ENCODE measurements around the gene TTLL8. TPM values are rescaled to one million over a fixed set of nuclear protein-coding genes. Genes with fewer than 3 reads are reported as not detected.

TTLL8 gene
- polyA plus RNA-seq, 1 experiment: not detected

DNA sequence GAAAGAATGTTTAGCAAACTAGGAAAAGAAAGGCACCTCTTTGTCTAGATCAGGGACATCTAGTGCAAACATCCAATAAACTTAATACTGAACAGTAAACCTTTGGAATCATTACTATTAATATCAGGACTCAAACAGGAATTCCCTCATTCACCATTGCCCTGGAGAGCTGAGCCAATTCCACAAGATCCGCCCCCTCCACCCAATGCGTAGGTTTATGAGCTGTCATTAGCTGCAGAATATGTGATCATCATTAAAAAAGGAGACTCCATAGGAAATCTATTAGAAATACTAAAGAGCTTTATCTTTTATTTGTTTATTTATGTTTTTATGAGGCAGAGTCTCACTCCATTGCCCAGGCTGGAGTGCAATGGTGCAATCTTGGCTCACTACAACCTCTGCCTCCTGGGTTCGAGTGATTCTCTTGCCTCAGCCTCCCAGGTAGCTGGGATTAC, 51.0 kb downstream of the TTLL8 start:
- Histone ChIP-seq H3K36me3 (ENCODE audit: control insufficient read depth, insufficient read depth, low read length) (no peaks in the 10 kb centered on the region), H3K4me3 (ENCODE audit: low read depth, low read length) (no peak overlapping the region), H3K27me3 (ENCODE audit: control insufficient read depth, insufficient read depth, low read length) (peaks cover 19% of the 10 kb centered on the region)
- POLR2A ChIA-PET: no interaction called here
- CTCF ChIA-PET: interaction anchor here (1.4 kb wide), 1 partner anchor 77 kb away, joined by 5 read pairs; no protein-coding TSS in a partner anchor
- TF ChIP-seq, protein P1, sequence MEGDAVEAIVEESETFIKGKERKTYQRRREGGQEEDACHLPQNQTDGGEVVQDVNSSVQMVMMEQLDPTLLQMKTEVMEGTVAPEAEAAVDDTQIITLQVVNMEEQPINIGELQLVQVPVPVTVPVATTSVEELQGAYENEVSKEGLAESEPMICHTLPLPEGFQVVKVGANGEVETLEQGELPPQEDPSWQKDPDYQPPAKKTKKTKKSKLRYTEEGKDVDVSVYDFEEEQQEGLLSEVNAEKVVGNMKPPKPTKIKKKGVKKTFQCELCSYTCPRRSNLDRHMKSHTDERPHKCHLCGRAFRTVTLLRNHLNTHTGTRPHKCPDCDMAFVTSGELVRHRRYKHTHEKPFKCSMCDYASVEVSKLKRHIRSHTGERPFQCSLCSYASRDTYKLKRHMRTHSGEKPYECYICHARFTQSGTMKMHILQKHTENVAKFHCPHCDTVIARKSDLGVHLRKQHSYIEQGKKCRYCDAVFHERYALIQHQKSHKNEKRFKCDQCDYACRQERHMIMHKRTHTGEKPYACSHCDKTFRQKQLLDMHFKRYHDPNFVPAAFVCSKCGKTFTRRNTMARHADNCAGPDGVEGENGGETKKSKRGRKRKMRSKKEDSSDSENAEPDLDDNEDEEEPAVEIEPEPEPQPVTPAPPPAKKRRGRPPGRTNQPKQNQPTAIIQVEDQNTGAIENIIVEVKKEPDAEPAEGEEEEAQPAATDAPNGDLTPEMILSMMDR (IDR thresholded peaks at IDR 0.05; ENCODE audit: insufficient read depth, low read depth, low read length): no peak
- DNase-seq (ENCODE audit: low read depth): no peak

GRCh38 chr22:50004918-50005317, 53.2 kb downstream of the TTLL8 start:
- peaks cover 5% of the 10 kb centered on the region for H3K27me3 ChIP-seq (ENCODE audit: control insufficient read depth, insufficient read depth, low read length)
- no peak for DNase-seq (ENCODE audit: low read depth)
- POLR2A ChIA-PET: no interaction called here
- CTCF ChIA-PET: interaction anchor here (1.4 to 2.6 kb wide), 2 partner anchors 11 to 15 kb away, joined by 4 to 10 read pairs; no protein-coding TSS in a partner anchor
- TF ChIP-seq, protein P1 (IDR thresholded peaks at IDR 0.05; ENCODE audit: insufficient read depth, low read depth, low read length): no peak
- H3K36me3 ChIP-seq (ENCODE audit: control insufficient read depth, insufficient read depth, low read length): no peaks in the 10 kb centered on the region
- H3K4me3 ChIP-seq (ENCODE audit: low read depth, low read length): no peak overlapping the region

- no peak for DNase-seq (ENCODE audit: low read depth)
- CTCF ChIA-PET: interaction anchor here (2.1 to 3.1 kb wide), 3 partner anchors 10 to 73 kb away, joined by 8 to 10 read pairs (median 8); no protein-coding TSS in a partner anchor
- TF ChIP-seq, protein P1 (IDR thresholded peaks at IDR 0.05; ENCODE audit: insufficient read depth, low read depth, low read length): no peak
- no peak overlapping the region for H3K4me3 ChIP-seq (ENCODE audit: low read depth, low read length)
- POLR2A ChIA-PET: no interaction called here
- H3K27me3 ChIP-seq (ENCODE audit: control insufficient read depth, insufficient read depth, low read length): peaks cover 1% of the 10 kb centered on the region
- H3K36me3 ChIP-seq (ENCODE audit: control insufficient read depth, insufficient read depth, low read length): no peaks in the 10 kb centered on the region
These were observed 55.3 kb downstream of the TTLL8 start for GRCh38 chr22:50002791-50003190.

- ChIA-PET CTCF (interaction anchor here (1.0 to 3.1 kb wide), 4 partner anchors 8 to 71 kb away, joined by 3 to 10 read pairs (median 8); partner anchors contain the start of gene IL17REL), POLR2A (no interaction called here)
- H3K4me3 ChIP-seq (ENCODE audit: low read depth, low read length): no peak overlapping the region
- H3K36me3 ChIP-seq (ENCODE audit: control insufficient read depth, insufficient read depth, low read length): no peaks in the 10 kb centered on the region
- peaks cover 1% of the 10 kb centered on the region for H3K27me3 ChIP-seq (ENCODE audit: control insufficient read depth, insufficient read depth, low read length)
- TF ChIP-seq, protein P1 (IDR thresholded peaks at IDR 0.05; ENCODE audit: insufficient read depth, low read depth, low read length): 0 out of 2 replicates have a peak, but pooled peaks have one; percentile 3
- DNase-seq (ENCODE audit: low read depth): no peak
These were observed 56.5 kb downstream of the TTLL8 start for GRCh38 chr22:50001388-50002231.
